GM23338 (cell line): Measurements from ENCODE around the gene UQCR11. TPM values are rescaled to one million over a fixed set of nuclear protein-coding genes. Genes with fewer than 3 reads are reported as not detected.

ENCODE experiments used
- ATAC-seq: fragments of 200-7000 bp; cut with Tn5 transposase; 3 replicates; pipeline ENCODE4 v1.9.1; 2020
- DNase-seq: peaks from one replicate; pipeline ENCODE4 v3.0.0-alpha.2; 2015; ENCODE audit warnings: low spot score
- H2AFZ ChIP-seq: fragments of 200-600 bp; sonication (generic); 2 replicates; pipeline ENCODE4 v1.8.0; 2016; ENCODE audit warnings: antibody characterized with exemption, mild to moderate bottlenecking, moderate library complexity
- H3F3A ChIP-seq: fragments of 200-600 bp; sonication (generic); replicated peaks from 2 replicates; pipeline ENCODE4 v1.8.0; 2017; ENCODE audit warnings: antibody characterized with exemption, mixed run types, low read depth
- H3K27ac ChIP-seq: fragments of 200-600 bp; sonication (generic); 2 replicates; pipeline ENCODE4 v1.6.1; 2016; ENCODE audit warnings: low read depth
- H3K27me3 ChIP-seq: fragments of 200-600 bp; sonication (generic); 2 replicates; pipeline ENCODE4 v1.8.0; 2016; ENCODE audit warnings: mild to moderate bottlenecking, mixed run types, moderate library complexity; ENCODE audit not compliant: insufficient read depth
- H3K36me3 ChIP-seq: fragments of 200-600 bp; sonication (generic); 2 replicates; pipeline ENCODE4 v1.8.0; 2016; ENCODE audit warnings: mild to moderate bottlenecking; ENCODE audit not compliant: insufficient read depth
- H3K4me1 ChIP-seq: fragments of 200-600 bp; sonication (generic); 2 replicates; pipeline ENCODE4 v1.8.0; 2016; ENCODE audit warnings: mild to moderate bottlenecking, moderate library complexity; ENCODE audit not compliant: insufficient read depth
- H3K4me2 ChIP-seq: fragments of 200-600 bp; sonication (generic); 2 replicates; pipeline ENCODE4 v1.7.1; 2017; ENCODE audit warnings: mixed run types
- H3K4me3 ChIP-seq: fragments of 200-600 bp; sonication (generic); 2 replicates; pipeline ENCODE4 v1.6.1; 2016; ENCODE audit warnings: mixed run types
- H3K79me2 ChIP-seq: fragments of 200-600 bp; sonication (generic); replicated peaks from 2 replicates; pipeline ENCODE4 v1.8.0; 2017; ENCODE audit warnings: mild to moderate bottlenecking; ENCODE audit not compliant: insufficient read depth
- H3K9me2 ChIP-seq: fragments of 200-600 bp; sonication (generic); 2 replicates; pipeline ENCODE4 v1.8.0; 2017; ENCODE audit not compliant: insufficient read depth
- H4K20me1 ChIP-seq: fragments of 200-600 bp; sonication (generic); replicated peaks from 2 replicates; pipeline ENCODE4 v1.8.0; 2017; ENCODE audit warnings: mild to moderate bottlenecking; ENCODE audit not compliant: insufficient read depth
- H3K27ac Mint-ChIP-seq: 2 replicates; pipeline ENCODE4 v1.8.0; 2020; ENCODE audit warnings: inconsistent platforms, mild to moderate bottlenecking, moderate library complexity, mixed read lengths
- H3K27me3 Mint-ChIP-seq: 3 replicates; pipeline ENCODE4 v1.8.0; 2022; ENCODE audit warnings: low read depth, mild to moderate bottlenecking, moderate library complexity, mixed read lengths, inconsistent platforms; ENCODE audit not compliant: insufficient read depth, poor library complexity
- H3K36me3 Mint-ChIP-seq: 3 replicates; pipeline ENCODE4 v1.8.0; 2021; ENCODE audit warnings: low read depth, mild to moderate bottlenecking, inconsistent platforms, moderate library complexity, mixed read lengths
- H3K4me1 Mint-ChIP-seq: 3 replicates; pipeline ENCODE4 v1.8.0; 2020; ENCODE audit warnings: mild to moderate bottlenecking, inconsistent platforms, mixed read lengths
- H3K4me3 Mint-ChIP-seq: 3 replicates; pipeline ENCODE4 v1.8.0; 2021; ENCODE audit warnings: moderate library complexity, mild to moderate bottlenecking, inconsistent platforms, mixed read lengths
- H3K9me3 Mint-ChIP-seq: 3 replicates; pipeline ENCODE4 v1.8.0; 2020; ENCODE audit warnings: moderate library complexity, mild to moderate bottlenecking, inconsistent platforms, mixed read lengths
- CREB1 ChIP-seq: fragments of 250-450 bp; sonication (Bioruptor Pico); IDR thresholded peaks from 2 replicates; pipeline ENCODE4 v1.5.0; 2020; ENCODE audit warnings: low read depth, mild to moderate bottlenecking, moderate library complexity
- CTCF ChIP-seq, 2 experiments: fragments of 200-600 bp in 1 of 2; sonication (generic) in 1 of 2; conservative IDR thresholded peaks; 2 replicates each; pipeline versions ENCODE4 v1.5.1 to v1.6.1; 2016 to 2017; ENCODE audit warnings: antibody characterized with exemption in 2 of 2, low read depth in 2 of 2, mild to moderate bottlenecking in 2 of 2, moderate library complexity in 1 of 2
- EZH2 ChIP-seq: fragments of 200-600 bp; sonication (generic); IDR thresholded peaks from one replicate; pipeline ENCODE4 v1.8.0; 2017; ENCODE audit warnings: antibody characterized with exemption, mild to moderate bottlenecking, low read depth; ENCODE audit not compliant: unreplicated experiment
- EZH2phosphoT487 ChIP-seq: fragments of 200-600 bp; sonication (generic); IDR thresholded peaks from one replicate; pipeline ENCODE4 v1.8.1; 2018; ENCODE audit warnings: antibody characterized with exemption; ENCODE audit not compliant: unreplicated experiment
- JUNB ChIP-seq: IDR thresholded peaks from one replicate; pipeline ENCODE4 v1.6.1; 2016; ENCODE audit warnings: antibody characterized with exemption; ENCODE audit not compliant: unreplicated experiment
- NANOG ChIP-seq: IDR thresholded peaks from 2 replicates; pipeline ENCODE4 v1.6.1; 2016; ENCODE audit warnings: antibody characterized with exemption, borderline replicate concordance
- POLR2AphosphoS5 ChIP-seq: IDR thresholded peaks from 2 replicates; pipeline ENCODE4 v1.6.1; 2016; ENCODE audit warnings: antibody characterized with exemption, low read depth
- STAT1 ChIP-seq: IDR thresholded peaks from one replicate; pipeline ENCODE4 v1.6.1; 2016; ENCODE audit warnings: antibody characterized with exemption; ENCODE audit not compliant: unreplicated experiment
- ZNF114 ChIP-seq: fragments of 250-450 bp; sonication (Bioruptor Pico); IDR thresholded peaks from 2 replicates; pipeline ENCODE4 v1.5.0; 2020; ENCODE audit warnings: mild to moderate bottlenecking, moderate library complexity
- ZNF331 ChIP-seq: fragments of 250-450 bp; sonication (Bioruptor Pico); IDR thresholded peaks from 2 replicates; pipeline ENCODE4 v1.5.0; 2020; ENCODE audit warnings: low read depth, mild to moderate bottlenecking, moderate library complexity
- polyA plus RNA-seq: library from polyadenylated mRNA; unstranded; fragments of >200 nt; fragmentation: Nextera tagmentation; extraction: Ambion mirVana; gene quantifications from 2 replicates; pipeline ENCODE4 v1.2.1, GENCODE V29; 2016
- total RNA-seq: library from RNA; depleted of rRNA; stranded (reverse); fragments of >200 nt; shearing (Covaris generic); gene quantifications from 2 replicates; pipeline ENCODE4 v1.2.3, GENCODE V29; 2014

UQCR11 gene
- total and polyA plus RNA-seq, 2 experiments from 2014 or later = 46.4 to 413 TPM

- peaks cover 50% of the 10 kb centered on the region for H3K36me3 Mint-ChIP-seq
- no peak overlapping the region for H3K27ac Mint-ChIP-seq
- H3K4me1 Mint-ChIP-seq = no peaks in the 10 kb centered on the region
These were observed 26.0 kb downstream of the UQCR11 start for GRCh38 chr19:1579222-1579621.

GRCh38 chr19:1577929-1578618 is 27.2 kb downstream of the UQCR11 start:
- no peak overlapping the region for H3K4me3 ChIP-seq
- H3K27ac ChIP-seq = no peak overlapping the region
- no peak overlapping the region for H2AFZ ChIP-seq
- TF ChIP-seq EZH2 (no peak), NANOG (no peak)
- peaks cover 9% of the 10 kb centered on the region for H4K20me1 ChIP-seq
- Mint-ChIP-seq H3K9me3 (no peaks in the 10 kb centered on the region), H3K27me3 (peaks cover 15% of the 10 kb centered on the region), H3K4me3 (no peak overlapping the region), H3K4me1 (no peaks in the 10 kb centered on the region), H3K27ac (no peak overlapping the region), H3K36me3 (peaks cover 40% of the 10 kb centered on the region)
- H3F3A ChIP-seq = no peaks in the 10 kb centered on the region
- no peaks in the 10 kb centered on the region for H3K9me2 ChIP-seq
- no peak for ATAC-seq
- no peaks in the 10 kb centered on the region for H3K27me3 ChIP-seq
- H3K36me3 ChIP-seq = no peaks in the 10 kb centered on the region; the same call in 1 of the 2 replicates
- DNase-seq = no peak
- H3K4me2 ChIP-seq = no peak overlapping the region
- no peaks in the 10 kb centered on the region for H3K79me2 ChIP-seq
- no peaks in the 10 kb centered on the region for H3K4me1 ChIP-seq

More at GRCh38 chr19:1579222-1579621, 26.0 kb downstream of the UQCR11 start:
- Histone ChIP-seq H3K9me2 (no peaks in the 10 kb centered on the region), H3F3A (no peaks in the 10 kb centered on the region), H3K4me2 (no peak overlapping the region), H2AFZ (no peak overlapping the region), H3K4me1 (no peaks in the 10 kb centered on the region), H4K20me1 (peaks cover 9% of the 10 kb centered on the region), H3K27ac (no peak overlapping the region), H3K79me2 (no peaks in the 10 kb centered on the region), H3K27me3 (no peaks in the 10 kb centered on the region), H3K36me3 (no peaks in the 10 kb centered on the region; the same call in 1 of the 2 replicates), H3K4me3 (no peak overlapping the region)
- no peak for ATAC-seq
- H3K9me3 Mint-ChIP-seq = no peaks in the 10 kb centered on the region
- DNase-seq = no peak
- TF ChIP-seq ZNF114 (CRISPR knock-in tag) = no peak
- no peak for TF ChIP-seq CREB1
- no peak for TF ChIP-seq JUNB
- TF ChIP-seq CTCF (conservative IDR thresholded peaks at IDR 0.05; ENCODE audit: low read depth in 2 of 2) = no peak
- TF ChIP-seq EZH2 = no peak
- TF ChIP-seq EZH2phosphoT487 = no peak
- no peak for TF ChIP-seq NANOG
- TF ChIP-seq POLR2AphosphoS5 = no peak
- TF ChIP-seq STAT1 = no peak
- no peak for TF ChIP-seq ZNF331 (CRISPR knock-in tag)
- peaks cover 10% of the 10 kb centered on the region for H3K27me3 Mint-ChIP-seq
- H3K4me3 Mint-ChIP-seq = no peak overlapping the region; the same call in 2 of the 3 replicates
